ENCODE measurements around the gene BIRC3. TPM values are rescaled to one million over a fixed set of nuclear protein-coding genes. Genes with fewer than 3 reads are reported as not detected.

BIRC3 gene
- total RNA-seq, 1 experiment from 2014 or later = 2.5 TPM

Other genes with a start within 250 kb of the BIRC3 start
- gene YAP1, start 207.0 kb upstream of the BIRC3 start, total RNA-seq (2021) = 124 and 134 TPM in 2 replicates
- gene BIRC2, start 29.7 kb downstream of the BIRC3 start, total RNA-seq (2021) = 32.0 and 36.3 TPM in 2 replicates
- 210 and 214 TPM in 2 replicates for gene TMEM123, start 135.3 kb downstream of the BIRC3 start, total RNA-seq (2021)
- gene MMP7, start 213.3 kb downstream of the BIRC3 start, total RNA-seq (2021) = 0.34 TPM in 1 of 2 replicates, not detected in the other